ENCODE results near the gene C4A.

C4A gene

DNA sequence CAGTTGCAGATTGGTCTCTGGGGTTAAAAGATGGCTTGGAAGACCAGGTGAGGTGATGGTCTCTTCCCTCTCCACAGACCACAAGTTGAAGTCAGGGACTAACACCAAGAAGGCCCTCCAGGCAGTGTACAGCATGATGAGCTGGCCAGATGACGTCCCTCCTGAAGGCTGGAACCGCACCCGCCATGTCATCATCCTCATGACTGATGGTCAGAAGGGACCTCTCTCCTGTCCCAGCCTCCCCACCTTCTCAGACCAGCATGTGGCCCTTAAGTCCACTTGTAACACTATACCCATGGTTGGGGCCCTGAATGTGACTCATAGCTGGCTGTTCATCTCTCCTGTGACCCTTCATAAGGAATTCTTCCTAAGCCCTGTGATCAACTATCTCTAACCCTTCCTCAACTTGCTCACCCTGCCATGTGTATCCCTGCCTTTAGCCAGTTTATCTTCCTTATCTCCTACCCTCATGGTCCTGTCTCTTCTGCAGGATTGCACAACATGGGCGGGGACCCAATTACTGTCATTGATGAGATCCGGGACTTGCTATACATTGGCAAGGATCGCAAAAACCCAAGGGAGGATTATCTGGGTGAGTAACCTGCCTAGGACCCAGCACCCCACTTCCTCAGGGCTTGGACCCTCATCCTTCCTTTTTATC, 33.0 kb upstream of the C4A start:
- no peaks in the 10 kb centered on the region for H3K27me3 ChIP-seq (ENCODE audit: insufficient read depth, low read length)
- no peak overlapping the region for H2AFZ ChIP-seq (ENCODE audit: low read depth, low read length)
- peaks cover 34% of the 10 kb centered on the region for H3K36me3 ChIP-seq (ENCODE audit: insufficient read depth, low read length)
- peaks cover 10% of the 10 kb centered on the region for H3K4me1 ChIP-seq (ENCODE audit: insufficient read depth, low read length)
- no peaks in the 10 kb centered on the region for H3K9me3 ChIP-seq (ENCODE audit: low read length)
- H3K4me3 ChIP-seq (ENCODE audit: low read length), result no peak overlapping the region

GRCh38 chr6:31949926-31950548, 31.8 kb upstream of the C4A start:
- Histone ChIP-seq H3K27me3 (ENCODE audit: insufficient read depth, low read length) (no peaks in the 10 kb centered on the region), H2AFZ (ENCODE audit: low read depth, low read length) (no peak overlapping the region), H3K4me3 (ENCODE audit: low read length) (no peak overlapping the region), H3K9me3 (ENCODE audit: low read length) (no peaks in the 10 kb centered on the region), H3K4me1 (ENCODE audit: insufficient read depth, low read length) (peaks cover 10% of the 10 kb centered on the region), H3K36me3 (ENCODE audit: insufficient read depth, low read length) (peaks cover 46% of the 10 kb centered on the region)

GRCh38 chr6:31952140-31952805, 29.6 kb upstream of the C4A start:
- H3K36me3 ChIP-seq (ENCODE audit: insufficient read depth, low read length), result peaks cover 66% of the 10 kb centered on the region
- no peaks in the 10 kb centered on the region for H3K27me3 ChIP-seq (ENCODE audit: insufficient read depth, low read length)

GRCh38 chr6:31952890-31953289, 29.0 kb upstream of the C4A start:
- H3K4me3 ChIP-seq (ENCODE audit: low read length), result no peak overlapping the region
- H3K9me3 ChIP-seq (ENCODE audit: low read length), result no peaks in the 10 kb centered on the region
- H3K4me1 ChIP-seq (ENCODE audit: insufficient read depth, low read length), result peaks cover 3% of the 10 kb centered on the region
- H3K27me3 ChIP-seq (ENCODE audit: insufficient read depth, low read length), result no peaks in the 10 kb centered on the region
- peaks cover 66% of the 10 kb centered on the region for H3K36me3 ChIP-seq (ENCODE audit: insufficient read depth, low read length)
- no peak overlapping the region for H2AFZ ChIP-seq (ENCODE audit: low read depth, low read length)

More at GRCh38 chr6:31952140-31952805, 29.6 kb upstream of the C4A start:
- no peak overlapping the region for H2AFZ ChIP-seq (ENCODE audit: low read depth, low read length)
- no peaks in the 10 kb centered on the region for H3K9me3 ChIP-seq (ENCODE audit: low read length)
- no peak overlapping the region for H3K4me3 ChIP-seq (ENCODE audit: low read length)
- no peaks in the 10 kb centered on the region for H3K4me1 ChIP-seq (ENCODE audit: insufficient read depth, low read length)

DNA sequence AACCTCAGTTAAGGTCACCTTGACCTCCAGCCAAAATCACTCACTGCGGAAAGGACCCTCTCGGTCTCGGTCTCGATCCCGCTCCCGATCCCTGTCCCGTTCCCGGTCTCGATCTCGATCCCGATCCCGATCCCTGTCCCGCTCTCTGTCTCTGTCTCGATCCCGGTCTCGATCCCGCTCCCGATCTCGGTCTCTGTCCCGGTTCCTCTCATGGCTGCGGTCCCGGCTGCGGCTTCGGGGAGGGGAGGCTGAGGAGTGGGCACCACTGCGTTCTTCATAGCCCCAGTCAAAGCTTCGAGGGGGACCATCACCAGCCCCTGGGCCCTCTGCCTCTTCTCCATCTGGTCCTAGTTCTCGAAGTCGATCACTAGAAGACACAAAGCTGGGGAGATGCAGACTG, 27.3 kb upstream of the C4A start:
- Histone ChIP-seq H2AFZ (ENCODE audit: low read depth, low read length) (no peak overlapping the region), H3K9me3 (ENCODE audit: low read length) (no peaks in the 10 kb centered on the region), H3K27me3 (ENCODE audit: insufficient read depth, low read length) (no peaks in the 10 kb centered on the region), H3K4me3 (ENCODE audit: low read length) (no peak overlapping the region), H3K36me3 (ENCODE audit: insufficient read depth, low read length) (peaks cover 66% of the 10 kb centered on the region), H3K4me1 (ENCODE audit: insufficient read depth, low read length) (peaks cover 12% of the 10 kb centered on the region)

GRCh38 chr6:31956796-31957195, 25.1 kb upstream of the C4A start:
- Histone ChIP-seq H3K36me3 (ENCODE audit: insufficient read depth, low read length) (peaks cover 66% of the 10 kb centered on the region), H3K4me3 (ENCODE audit: low read length) (no peak overlapping the region), H3K27me3 (ENCODE audit: insufficient read depth, low read length) (no peaks in the 10 kb centered on the region), H3K9me3 (ENCODE audit: low read length) (no peaks in the 10 kb centered on the region), H2AFZ (ENCODE audit: low read depth, low read length) (no peak overlapping the region), H3K4me1 (ENCODE audit: insufficient read depth, low read length) (peaks cover 18% of the 10 kb centered on the region)

DNA sequence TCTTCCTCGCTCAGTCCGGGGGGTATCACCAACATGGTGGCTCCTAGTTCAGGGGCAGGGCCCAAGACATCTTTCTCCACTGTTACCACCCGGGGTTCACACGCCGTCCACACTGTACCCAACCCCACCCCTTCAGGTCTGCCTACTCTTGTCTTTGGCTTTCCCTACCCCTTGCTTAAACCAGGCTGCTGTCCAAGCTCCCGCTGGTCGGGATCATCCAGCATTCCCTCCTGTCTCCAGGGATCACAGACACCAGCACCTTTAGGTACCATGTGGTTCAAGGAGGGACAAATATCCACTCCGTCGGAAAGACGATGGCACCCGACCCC, 23.5 kb upstream of the C4A start:
- Histone ChIP-seq H2AFZ (ENCODE audit: low read depth, low read length) (peak overlapping the region; percentile 33), H3K27me3 (ENCODE audit: insufficient read depth, low read length) (no peaks in the 10 kb centered on the region), H3K4me3 (ENCODE audit: low read length) (peak overlapping the region; percentile 86), H3K36me3 (ENCODE audit: insufficient read depth, low read length) (peaks cover 66% of the 10 kb centered on the region), H3K9me3 (ENCODE audit: low read length) (no peaks in the 10 kb centered on the region), H3K4me1 (ENCODE audit: insufficient read depth, low read length) (peaks cover 18% of the 10 kb centered on the region)

DNA sequence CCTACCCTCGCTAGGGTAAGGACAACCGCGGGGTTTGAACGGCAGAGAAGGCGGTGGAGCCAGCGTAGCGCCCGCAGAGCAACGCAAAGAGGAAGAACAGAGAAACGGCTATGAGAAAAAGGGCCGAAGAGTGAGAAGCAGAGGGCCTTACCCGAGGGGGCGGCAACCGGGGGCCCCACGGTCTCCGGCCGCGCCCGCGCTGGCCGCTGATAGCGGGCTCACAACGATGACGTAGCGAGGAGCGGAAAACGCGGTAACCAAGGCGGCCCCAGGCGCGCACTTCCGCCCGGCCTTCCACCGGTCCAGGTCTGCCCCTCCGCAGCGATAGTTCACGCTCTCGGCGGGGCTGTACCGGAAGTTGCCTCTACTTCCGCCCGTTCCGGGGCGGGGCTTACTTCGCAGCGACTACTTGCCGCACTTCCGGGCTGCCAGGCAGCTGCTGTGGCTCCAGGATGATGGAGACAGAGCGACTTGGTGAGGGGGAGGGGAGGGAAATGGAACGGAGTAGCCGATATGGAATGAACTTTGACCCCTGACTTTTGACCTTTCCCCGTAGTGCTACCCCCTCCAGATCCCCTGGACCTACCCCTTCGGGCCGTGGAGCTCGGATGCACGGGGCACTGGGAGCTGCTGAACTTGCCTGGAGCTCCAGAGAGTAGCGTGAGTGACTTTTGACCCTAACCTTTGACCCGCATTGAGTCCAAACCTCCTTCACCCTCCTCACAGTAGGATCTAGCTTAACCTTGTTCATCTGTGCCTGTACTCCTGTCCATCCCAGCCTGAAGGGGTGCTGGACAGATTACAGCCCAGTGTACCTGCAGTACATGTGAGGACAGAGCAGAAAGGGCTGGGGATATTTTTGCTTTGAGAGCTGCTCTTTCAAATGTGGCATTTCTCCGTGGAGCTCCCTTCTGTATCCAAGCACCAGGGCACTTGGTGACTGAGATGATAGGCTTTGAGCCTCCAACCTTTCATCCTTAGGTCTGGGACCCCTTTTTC, 22.8 kb upstream of the C4A start, which contains the start of the genes NELFE and SKIC2:
Gene NELFE (minus strand): TSS at position 231 of the 999 bp plus-strand sequence. CDS start 525 bp downstream, outside the sequence.
Gene SKIC2 (plus strand): TSS at position 435 of the 999 bp plus-strand sequence. CDS start 18 bp downstream, at position 453.
- peaks cover 66% of the 10 kb centered on the region for H3K36me3 ChIP-seq (ENCODE audit: insufficient read depth, low read length)
- H3K4me1 ChIP-seq (ENCODE audit: insufficient read depth, low read length), result peaks cover 18% of the 10 kb centered on the region
- H3K4me3 ChIP-seq (ENCODE audit: low read length), result peak within 1 kb of the TSS; percentile 86
- no peaks in the 10 kb centered on the region for H3K9me3 ChIP-seq (ENCODE audit: low read length)
- H2AFZ ChIP-seq (ENCODE audit: low read depth, low read length), result peak within 1 kb of the TSS; percentile 33
- no peaks in the 10 kb centered on the region for H3K27me3 ChIP-seq (ENCODE audit: insufficient read depth, low read length)

DNA sequence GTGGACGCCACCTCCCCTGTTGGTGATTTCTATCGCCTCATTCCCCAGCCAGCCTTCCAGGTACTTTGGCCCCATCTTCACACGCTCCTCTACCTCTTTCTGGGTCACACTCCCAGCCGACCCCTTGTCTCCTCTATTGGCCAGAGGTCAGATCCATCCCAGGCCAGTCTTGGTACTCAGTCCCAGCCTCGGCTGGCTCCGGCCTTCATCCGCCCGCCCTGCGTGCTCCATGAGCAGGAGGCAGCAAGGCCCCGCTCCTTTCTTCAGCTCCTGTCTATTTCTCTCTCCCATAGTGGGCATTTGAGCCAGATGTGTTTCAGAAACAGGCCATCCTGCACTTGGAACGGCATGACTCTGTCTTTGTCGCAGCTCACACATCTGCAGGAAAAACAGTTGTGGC, 20.2 kb upstream of the C4A start:
- Histone ChIP-seq H3K4me3 (ENCODE audit: low read length) (no peak overlapping the region), H3K27me3 (ENCODE audit: insufficient read depth, low read length) (no peaks in the 10 kb centered on the region), H3K9me3 (ENCODE audit: low read length) (no peaks in the 10 kb centered on the region), H2AFZ (ENCODE audit: low read depth, low read length) (no peak overlapping the region), H3K4me1 (ENCODE audit: insufficient read depth, low read length) (peaks cover 18% of the 10 kb centered on the region), H3K36me3 (ENCODE audit: insufficient read depth, low read length) (peaks cover 58% of the 10 kb centered on the region)

GRCh38 chr6:31963921-31964320, 17.9 kb upstream of the C4A start:
- H3K36me3 ChIP-seq (ENCODE audit: insufficient read depth, low read length), result peaks cover 73% of the 10 kb centered on the region
- no peaks in the 10 kb centered on the region for H3K27me3 ChIP-seq (ENCODE audit: insufficient read depth, low read length)
- H3K4me3 ChIP-seq (ENCODE audit: low read length), result no peak overlapping the region

DNA sequence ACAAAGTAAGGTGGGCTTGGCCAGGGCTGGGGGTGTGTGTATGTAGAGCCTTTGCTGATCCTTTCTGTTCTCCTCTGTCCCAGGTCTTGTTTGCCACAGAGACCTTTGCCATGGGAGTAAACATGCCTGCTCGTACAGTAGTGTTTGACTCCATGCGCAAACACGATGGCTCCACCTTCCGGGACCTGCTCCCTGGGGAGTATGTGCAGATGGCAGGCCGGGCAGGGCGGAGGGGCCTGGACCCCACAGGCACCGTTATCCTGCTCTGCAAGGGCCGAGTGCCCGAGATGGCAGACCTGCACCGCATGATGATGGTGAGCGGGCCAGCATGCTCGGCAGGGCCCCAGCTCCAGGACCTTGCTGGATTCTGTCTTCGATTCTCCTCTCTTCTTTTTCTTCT, 16.2 kb upstream of the C4A start:
- H3K9me3 ChIP-seq (ENCODE audit: low read length), result no peaks in the 10 kb centered on the region
- no peaks in the 10 kb centered on the region for H3K27me3 ChIP-seq (ENCODE audit: insufficient read depth, low read length)
- H3K4me1 ChIP-seq (ENCODE audit: insufficient read depth, low read length), result no peaks in the 10 kb centered on the region
- H2AFZ ChIP-seq (ENCODE audit: low read depth, low read length), result no peak overlapping the region
- peaks cover 85% of the 10 kb centered on the region for H3K36me3 ChIP-seq (ENCODE audit: insufficient read depth, low read length)
- no peak overlapping the region for H3K4me3 ChIP-seq (ENCODE audit: low read length)

More at GRCh38 chr6:31963921-31964320, 17.9 kb upstream of the C4A start:
- H2AFZ ChIP-seq (ENCODE audit: low read depth, low read length), result no peak overlapping the region
- H3K9me3 ChIP-seq (ENCODE audit: low read length), result no peaks in the 10 kb centered on the region
- peaks cover 9% of the 10 kb centered on the region for H3K4me1 ChIP-seq (ENCODE audit: insufficient read depth, low read length)

GRCh38 chr6:31966506-31966905, 15.4 kb upstream of the C4A start:
- peaks cover 78% of the 10 kb centered on the region for H3K36me3 ChIP-seq (ENCODE audit: insufficient read depth, low read length)
- H3K27me3 ChIP-seq (ENCODE audit: insufficient read depth, low read length), result no peaks in the 10 kb centered on the region
- no peak overlapping the region for H2AFZ ChIP-seq (ENCODE audit: low read depth, low read length)
- H3K4me3 ChIP-seq (ENCODE audit: low read length), result no peak overlapping the region
- H3K4me1 ChIP-seq (ENCODE audit: insufficient read depth, low read length), result peaks cover 7% of the 10 kb centered on the region
- H3K9me3 ChIP-seq (ENCODE audit: low read length), result no peaks in the 10 kb centered on the region

All from neuron (in vitro differentiated cells).